GM21381 (cell line): ENCODE results near the gene ACOT11.
"Not testable (repeated sequence)": the region's sequence is repeated elsewhere in the genome, so short reads cannot be mapped to it uniquely, and the experiment has no call there.

Source experiments
- ATAC-seq: cut with Tn5 transposase; IDR thresholded peaks from one replicate; pipeline ENCODE4 v1.9.1; 2021; ENCODE audit warnings: mild to moderate bottlenecking, moderate library complexity; ENCODE audit not compliant: unreplicated experiment

Gene ACOT11

DNA sequence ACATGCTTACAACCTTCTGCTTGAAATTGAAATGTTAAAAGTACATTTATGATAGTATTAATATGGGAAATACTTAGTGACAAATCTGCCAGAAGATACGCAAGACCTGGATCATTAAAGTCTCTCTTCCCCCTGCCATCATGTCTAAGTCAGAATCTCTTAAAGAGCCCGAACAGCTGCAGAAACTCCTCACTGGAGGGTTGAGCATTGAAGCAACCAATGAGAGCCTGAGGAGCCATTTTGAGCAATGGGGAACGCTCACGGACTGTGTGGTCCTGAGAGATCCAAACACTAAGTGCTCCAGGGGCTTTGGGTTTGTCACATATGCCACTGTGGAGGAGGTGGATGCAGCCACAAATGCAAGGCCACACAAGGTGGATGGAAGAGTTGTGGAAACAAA, 11.4 kb upstream of the ACOT11 start:
- not testable (repeated sequence) for ATAC-seq

DNA sequence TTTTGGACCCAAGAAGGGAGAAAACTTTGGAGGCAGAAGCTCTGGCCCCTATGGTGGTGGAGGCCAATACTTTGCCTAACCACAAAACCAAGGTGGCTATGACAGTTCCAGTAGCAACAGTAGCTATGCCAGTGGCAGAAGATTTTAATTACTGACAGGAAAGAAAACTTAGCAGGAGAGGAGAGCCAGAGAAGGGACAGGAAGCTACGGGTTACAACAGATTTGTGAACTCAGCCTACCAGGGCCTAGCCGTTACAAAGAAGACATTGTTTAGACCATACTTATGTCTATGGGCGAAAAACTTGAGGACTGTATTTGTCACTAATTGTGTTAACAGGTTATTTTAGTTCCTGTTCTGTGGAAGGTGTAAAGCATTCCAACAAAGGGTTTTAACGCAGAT, 10.4 kb upstream of the ACOT11 start:
- no peak for ATAC-seq

DNA sequence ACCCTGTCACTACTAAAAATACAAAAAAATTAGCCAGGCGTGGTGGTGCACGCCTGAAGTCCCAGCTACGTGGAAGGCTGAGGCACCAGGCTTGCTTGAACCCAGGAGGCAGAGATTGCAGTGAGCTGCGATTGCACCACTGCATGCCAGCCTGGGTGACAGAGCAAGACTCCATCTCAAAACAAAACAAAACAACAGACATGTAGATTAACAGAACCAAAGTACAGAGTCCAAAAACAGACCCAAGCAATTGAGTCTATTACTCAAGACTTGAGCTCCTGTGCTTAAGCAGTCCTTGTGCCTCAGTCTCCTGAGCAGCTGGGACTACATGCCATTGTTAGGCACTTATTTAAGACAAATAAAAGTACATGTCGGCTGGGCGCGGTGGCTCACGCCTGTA, 9.5 kb upstream of the ACOT11 start:
- ATAC-seq: no peak

DNA sequence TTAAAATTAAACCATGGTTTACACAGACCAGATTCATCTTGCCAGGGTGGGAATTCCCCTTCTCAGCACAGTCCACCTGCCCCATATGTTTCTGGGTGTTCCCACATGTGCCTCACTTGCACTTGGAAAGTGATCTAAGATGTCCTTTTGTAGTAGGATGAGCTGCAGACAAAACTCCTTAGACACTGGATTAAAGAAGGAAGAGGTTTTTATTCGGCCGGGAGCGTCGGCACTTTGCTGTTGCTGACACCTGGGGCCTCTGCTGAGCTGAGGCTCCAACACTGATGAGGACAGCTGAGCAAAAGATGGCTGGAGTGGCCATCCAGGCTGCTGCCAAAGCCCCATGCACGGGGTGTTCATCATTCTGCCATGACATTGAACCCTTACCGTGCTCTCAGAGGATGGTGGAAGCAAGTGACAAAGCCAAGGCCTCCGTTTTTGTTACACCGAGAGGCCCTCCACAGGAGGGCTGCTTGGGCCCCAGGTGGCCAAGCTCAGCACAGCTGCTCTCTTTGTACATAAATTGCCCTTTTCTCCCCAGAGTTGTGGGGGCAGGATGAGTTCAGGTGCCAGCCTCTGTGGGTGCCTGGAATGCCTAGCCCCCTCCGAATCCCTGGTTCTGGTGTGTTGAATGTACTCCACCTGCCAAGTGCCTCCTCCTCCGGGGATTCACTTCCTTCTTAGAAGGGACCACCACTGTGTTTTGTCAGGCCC, 7.3 kb upstream of the ACOT11 start:
- no peak for ATAC-seq

DNA sequence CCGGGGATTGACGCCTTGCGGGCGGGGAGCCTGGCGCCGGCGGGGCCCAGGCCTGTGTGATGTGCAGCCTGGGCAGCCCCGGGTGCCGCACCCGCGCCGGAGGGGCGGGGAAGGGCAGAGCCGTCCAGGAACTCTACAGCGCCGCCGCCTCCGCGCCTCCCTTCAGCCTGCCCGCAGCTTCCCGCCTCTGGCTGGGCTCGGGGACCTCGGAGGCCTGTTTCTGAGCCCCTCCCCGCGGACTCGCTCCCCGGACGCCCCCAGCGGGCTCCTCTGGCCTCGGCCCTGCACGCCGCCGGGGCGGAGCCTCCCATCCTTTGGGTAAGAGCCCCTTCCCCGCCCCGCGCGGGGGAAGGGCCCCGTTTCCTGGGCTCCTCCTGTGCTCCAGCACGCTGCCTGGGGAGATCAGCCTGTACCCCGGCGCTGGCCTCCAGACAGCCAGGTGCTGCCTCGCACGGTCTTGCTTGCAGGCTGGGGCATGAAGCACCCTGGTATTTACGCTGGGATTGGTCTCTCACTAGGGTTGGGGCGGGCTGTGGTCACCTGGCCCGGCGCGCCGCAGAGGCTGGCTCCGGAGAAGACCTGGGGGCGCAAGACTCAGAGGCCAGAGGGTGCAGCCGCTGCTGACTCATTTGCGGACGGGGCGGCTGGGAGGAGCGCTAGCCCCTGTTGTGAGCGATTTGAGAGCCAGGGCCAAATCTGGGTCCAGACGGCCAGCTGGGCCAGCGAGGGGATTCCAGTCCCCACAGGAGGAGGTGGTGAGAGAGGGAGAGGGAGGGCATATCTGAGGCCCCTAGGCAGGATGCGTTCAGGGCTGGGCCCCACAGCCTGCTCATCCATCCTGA, 5.7 kb upstream of the ACOT11 start:
- ATAC-seq: peak; percentile 64

DNA sequence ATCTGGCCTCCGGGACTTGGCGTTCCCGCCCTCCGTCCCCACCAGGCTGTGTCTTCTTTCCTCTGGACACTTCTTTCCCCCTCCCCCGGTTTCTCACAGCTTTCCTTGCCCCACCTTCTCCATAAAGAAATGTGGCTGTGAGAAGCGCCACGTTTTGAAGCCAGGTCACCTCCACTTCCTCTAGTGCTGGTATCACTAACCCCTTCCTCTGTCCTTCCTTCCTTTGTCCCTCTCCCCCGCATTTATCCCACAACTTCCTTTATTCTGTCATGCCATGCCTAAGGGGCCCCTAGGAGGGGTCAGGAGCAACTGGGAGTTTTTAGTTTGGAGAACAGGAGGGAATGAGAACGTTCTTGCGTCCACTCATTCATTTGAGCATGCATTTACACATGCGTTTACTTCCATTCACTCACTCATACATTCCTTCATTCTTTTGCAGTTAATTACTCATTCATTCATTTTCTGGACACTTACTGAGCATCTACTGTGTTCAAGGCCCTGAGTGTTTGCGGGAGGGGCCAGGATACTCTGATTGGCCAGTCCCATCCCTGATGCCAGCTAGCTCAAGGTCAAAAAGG, 5.0 kb upstream of the ACOT11 start:
- no peak for ATAC-seq

DNA sequence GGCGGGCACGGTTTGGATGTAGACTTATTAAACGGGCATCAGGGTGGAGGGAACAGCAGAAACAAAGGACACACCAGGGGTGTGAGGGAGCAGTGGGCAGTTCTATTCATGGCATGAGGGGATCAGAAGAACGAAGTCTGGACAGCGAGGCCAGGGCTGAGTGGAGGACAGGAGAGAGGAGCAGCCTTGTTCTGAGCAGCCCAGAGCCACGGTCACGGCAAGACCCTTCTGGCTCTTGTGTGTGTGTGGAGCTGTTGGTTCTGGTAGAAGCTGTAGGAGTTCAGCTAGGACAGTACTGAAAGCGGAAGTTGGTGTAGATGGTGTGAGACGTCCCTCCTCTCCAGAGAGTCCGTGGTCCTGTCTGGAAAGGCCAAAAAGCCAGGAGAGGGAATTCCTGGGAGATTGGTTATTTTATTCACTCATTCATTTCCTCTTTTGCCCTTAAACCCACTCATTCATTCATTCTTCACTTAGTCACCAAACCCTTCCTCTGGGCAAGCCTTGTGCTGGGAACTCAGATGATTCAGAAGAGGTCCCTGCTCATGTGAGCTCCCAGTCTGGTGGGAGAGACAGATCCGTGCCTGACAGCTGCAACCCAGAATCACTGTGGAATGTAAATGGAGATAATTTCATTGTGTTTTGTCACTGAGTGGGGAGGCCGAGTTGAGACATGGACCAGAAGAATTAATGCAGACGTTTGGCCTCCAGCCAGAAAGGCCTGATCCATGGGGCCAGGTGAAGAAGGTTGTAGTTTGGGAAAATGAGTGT, 4.1 kb upstream of the ACOT11 start:
- ATAC-seq: no peak

DNA sequence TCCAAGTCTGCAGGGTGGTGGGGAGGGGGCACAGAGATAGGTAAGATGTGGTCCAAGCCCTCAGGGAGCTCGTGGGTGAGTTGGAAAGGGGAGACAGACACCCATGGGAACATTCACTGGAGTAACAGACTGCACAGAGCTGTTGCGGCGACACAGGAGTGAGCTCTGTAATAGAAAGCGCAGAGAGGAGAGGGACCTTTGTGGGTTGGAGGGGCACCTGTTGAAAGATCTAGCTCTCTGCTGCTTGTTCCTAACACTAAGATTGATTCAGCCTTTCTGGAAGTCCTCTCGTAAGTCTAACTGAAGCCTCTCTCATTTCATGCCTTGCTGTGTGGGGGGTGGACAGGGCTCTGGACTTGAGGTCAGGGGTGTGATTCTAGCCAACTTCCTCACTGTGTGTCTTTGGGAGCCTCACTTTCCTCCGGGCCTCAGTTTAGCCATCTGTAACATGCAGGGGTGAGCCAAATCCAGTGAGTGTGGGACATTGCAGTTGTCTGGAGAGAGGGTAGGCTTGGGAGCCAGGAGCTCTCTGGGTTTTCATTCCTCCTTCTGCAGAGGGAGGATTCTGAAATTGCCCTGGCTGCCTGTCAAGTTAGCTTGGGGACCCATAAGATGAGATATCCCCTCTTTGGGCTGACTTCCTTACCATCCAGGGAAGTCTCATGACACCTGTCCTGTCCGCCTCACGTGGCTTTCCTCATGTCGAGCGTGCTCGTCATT, 2.0 kb upstream of the ACOT11 start:
- ATAC-seq: no peak

DNA sequence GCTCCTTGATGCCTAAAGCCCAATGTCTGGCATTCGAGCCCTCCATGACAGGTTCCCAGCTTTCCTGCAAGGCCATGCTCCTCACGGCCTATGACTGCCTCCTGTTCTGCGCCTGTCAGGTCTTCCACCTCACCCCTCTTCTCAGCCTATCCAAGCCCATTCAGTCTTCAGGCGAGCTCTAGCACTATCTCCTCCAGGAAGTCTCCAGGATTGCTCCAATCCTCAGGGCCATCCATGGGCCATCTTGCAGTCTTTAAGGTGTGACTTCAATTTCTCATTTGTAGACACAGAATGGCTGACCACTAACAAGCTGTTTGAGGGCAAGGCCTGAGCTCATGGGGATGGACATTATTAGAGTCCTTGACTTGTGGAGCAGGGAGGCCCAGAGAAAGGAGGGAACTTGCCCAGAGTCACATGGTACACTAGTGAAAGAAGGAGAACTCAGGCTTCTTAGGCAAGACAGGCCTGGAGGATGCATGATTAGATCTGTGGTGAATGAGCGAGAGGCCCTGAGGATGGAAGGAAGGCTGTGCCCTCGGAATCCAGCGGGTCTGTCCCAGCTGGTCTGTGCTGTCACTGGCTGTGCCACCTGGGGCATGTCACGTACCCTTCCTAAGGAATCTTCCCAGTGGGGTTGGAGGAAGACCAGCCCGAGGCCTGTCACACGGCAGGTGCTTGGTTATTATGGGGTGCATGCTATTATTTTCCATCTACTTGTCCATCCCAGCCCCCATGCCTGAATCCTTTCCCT, 1.2 kb upstream of the ACOT11 start:
- no peak for ATAC-seq

DNA sequence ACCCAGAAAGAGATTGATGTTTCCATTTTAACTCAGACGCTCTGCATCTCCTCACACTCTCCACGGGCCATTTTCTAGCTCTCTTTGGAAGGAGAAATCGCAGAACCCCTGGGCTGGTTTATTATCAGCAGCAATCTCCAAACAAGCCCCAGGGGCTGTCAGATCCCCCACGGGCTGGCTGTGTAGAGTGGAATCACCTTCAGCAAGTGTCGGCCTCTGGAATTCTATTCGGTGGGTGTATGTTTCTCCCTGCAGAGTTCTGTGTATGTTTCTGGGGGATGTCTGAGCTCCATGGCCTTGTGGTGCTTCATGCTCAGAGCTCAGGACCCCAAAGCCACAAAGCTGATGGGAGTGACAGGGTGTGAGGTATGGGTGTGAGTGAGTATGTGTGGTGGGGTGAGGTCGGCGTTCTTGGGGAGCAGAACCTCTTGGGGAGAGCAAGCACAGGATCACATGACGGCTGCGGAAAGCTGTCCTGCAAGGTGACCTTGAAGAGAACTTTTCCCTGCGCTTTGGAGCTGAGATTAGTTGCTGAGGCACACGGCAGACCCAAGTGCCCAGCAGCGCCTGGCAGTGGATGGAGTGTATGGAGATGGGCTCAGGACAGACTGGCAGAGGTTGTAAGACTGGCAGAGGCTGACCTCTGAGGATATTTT, 489 bp downstream of the ACOT11 start:
- ATAC-seq: no peak

DNA sequence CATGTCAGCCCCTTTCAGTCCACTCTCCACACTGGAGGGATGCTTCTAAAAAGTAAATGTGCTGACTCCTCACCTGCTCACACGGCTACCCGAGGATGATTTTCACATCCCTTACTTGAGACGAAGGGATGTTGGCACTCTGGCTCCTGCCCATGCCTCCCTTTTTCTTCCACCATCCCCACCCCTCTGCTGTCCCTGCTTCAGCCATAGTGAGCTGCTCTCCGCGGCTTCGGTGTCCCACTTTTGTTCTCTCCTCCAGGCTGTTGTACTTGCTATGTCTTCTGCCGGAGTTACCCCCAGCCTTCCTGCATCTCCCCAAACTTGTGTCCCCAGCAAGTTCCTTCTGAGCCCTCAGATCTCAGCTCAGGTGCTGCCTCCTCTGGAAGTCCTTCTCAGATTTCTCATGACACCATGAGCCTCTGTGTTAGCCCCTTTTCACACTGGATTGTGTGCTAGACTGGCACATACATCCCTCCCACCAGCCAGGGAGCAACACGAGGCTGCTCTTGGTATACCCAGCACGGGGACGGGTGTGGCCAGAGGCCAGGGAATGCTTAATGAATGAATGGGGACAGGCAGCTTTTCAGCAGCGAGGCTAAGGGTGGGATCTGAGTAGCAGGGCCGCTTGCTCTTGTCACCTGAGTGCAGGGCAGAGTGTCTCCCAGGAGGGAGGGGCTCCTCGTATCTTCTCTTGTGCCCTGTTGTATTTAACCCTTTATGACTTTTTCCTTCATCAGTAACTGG, 1.3 kb downstream of the ACOT11 start:
- no peak for ATAC-seq

DNA sequence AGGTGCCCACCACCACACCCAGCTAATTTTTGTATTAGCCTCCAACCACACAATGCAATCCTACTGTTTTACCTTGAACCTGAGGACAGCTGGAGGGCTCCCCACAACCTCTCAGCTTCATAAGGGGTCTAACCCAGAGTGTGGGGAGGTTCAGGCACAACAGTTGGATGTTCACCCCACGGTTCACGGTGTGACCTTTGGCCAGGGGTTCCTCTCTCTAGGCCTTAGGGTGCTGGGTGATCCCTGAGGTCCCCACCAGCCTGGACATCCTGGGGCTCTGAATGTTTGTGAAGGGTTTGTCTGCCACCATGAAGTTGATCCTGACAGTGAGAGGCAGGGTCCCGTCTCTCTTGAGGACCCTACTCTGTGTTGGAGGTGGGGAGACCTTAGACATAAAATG, 3.9 kb downstream of the ACOT11 start:
- no peak for ATAC-seq

DNA sequence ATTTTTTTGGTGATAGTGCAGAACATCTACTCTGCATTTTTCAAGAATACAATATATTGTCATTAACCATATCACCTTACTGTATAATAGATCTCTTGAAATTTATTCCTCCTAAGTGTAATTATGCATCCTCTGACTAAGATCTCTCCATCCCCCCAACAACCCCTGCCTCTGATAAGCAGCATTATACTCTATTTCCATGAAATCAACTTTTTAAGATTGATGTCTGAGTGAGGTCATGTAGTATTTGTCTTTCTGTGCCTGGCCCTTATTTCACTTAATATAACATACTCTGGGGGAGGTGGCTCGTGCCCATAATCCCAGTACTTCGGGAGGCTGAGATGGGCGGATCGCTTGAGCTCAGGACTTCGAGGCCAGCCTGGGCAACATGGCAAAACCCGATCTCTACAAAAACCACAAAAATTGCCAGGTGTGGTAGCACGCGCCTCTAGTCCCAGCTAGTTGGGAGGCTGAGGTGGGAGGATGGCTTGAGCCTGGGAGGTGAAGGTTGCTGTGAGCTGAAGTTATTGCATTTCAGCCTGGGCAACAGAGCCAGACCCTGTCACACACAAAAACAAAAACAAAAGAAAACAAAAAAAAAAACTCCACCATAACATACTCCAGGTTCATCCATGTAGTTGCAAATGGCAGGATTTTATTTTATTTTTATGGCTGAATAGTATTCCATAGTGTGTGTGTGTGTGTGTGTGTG, 5.7 kb downstream of the ACOT11 start:
- no peak for ATAC-seq

DNA sequence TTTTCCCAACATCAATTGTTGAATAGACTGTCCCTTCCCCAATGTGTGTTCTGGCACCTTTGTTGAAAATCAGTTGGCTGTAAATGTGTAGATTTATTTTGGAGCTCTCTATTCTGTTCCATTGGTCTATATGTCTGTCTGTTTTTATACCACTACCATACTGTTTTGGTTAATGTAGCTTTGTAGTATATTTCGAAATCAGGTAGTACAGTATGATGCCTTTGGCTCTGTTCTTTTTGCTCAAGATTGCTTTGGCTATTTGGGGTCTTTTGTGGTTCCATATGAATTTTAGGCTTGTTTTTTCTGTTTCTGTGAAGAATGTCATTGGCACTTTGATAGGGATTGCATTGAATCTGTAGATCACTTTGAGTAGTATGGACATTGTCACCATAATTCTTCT, 8.1 kb downstream of the ACOT11 start:
- no peak for ATAC-seq

DNA sequence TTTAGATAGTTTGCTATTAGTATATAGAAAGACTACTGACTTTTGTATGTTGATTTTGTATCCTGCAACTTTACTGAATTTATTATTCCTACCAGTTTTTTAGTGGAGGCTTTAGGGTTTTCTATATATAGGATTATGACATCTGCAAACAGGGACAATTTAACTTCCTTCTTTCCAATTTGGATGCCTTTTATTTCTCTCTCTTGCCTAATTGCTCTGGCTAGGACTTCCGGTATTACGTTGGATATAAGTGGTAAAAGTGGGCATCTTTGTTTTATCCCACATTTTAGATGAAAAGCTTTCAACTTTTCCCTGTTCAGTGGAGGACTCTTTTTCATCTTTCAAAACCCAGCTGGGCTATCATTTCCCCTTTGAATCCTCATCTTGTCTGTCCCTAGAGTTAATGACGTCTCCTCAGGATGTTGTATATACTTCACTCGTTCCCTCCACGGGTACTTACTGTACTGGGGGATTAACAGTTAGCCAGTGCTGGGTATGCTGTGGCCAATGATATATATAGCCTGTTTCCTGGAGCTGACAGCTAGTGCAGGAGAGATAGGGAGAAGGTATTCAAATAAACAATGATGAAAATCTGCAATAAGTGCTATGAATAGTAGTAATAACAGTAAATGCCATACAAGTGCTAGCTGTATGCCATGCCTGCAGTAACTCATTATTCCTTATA, 9.8 kb downstream of the ACOT11 start:
- ATAC-seq: no peak

DNA sequence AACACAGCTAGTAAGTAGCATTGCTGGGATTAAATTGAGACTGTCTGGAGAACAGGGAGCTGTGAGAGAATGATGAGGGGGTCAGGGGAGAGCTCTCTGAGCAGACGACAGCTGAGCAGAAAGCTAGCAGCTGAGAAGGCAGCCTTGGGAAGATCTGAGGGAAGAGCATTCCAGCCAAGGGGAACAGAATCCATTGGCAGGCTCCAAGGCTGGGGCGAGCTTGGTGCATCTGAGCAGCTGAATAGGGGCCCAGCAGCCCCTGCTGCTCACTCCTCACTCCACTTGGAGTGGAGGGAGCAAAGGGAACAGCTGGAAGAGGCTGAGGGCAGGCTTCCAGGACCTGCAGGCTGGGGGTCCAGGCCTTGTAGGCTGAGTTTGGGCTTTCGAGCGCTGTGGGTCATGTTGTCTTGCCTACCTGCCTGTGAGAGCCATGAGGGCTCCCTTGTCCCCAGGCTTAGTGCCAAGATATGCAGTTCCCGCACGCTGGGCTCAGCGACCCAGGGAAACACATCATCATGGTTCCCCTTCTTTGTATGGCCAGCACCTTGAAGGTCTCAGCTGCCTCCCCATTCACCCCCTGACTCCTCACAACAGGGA, 10.5 kb downstream of the ACOT11 start:
- ATAC-seq: no peak

DNA sequence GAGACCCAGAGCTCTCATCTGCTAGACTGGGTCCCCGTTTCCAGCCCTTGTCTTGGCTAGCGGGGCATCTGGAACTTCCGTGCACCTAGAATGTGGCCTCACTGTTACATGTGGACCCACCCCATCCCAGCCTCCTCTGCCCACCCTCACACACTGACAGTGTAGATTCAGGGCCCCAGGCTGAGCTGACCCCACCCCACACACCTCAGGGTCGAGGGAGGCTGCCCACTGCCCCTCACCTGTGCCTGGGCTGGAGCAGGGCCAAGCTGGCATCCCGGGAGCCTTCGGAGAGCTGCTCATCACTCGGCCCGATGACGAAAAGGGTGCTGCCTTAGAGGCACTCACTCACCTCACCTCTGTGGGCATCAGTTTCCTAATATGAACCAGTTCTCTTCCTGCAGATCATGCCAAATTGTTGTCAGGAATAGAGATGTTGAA, 11.1 kb downstream of the ACOT11 start:
- no peak for ATAC-seq
